ENCODE data around the gene TAF8.

GRCh38 chr6:42104804-42105125, 54.4 kb downstream of the TAF8 start:
- TF ChIP-seq CTCF (IDR thresholded peaks at IDR 0.05) (no peak), POLR2A (IDR thresholded peaks at IDR 0.05) (no peak)

All from lower leg skin (tissue), 3 donors.